ENCODE results near the gene SUPT20HL2. TPM values are rescaled to one million over a fixed set of nuclear protein-coding genes. Genes with fewer than 3 reads are reported as not detected.

The SUPT20HL2 gene
- total and polyA plus RNA-seq, 10 of the 15 experiments (the other 5 are each of a cell fraction or from before 2014, with no cell fraction given) = not detected

- TF ChIP-seq MYC (IDR thresholded peaks at IDR 0.05; ENCODE audit: insufficient read depth, insufficient read length, insufficient replicate concordance, low read length, severe bottlenecking) = no peak
- TF ChIP-seq HSF1 (IDR thresholded peaks at IDR 0.05; ENCODE audit: low read depth, low read length) = no peak
- TF ChIP-seq BHLHE40 (IDR thresholded peaks at IDR 0.05; ENCODE audit: borderline replicate concordance in 1 of 2, low read depth in 2 of 2, low read length in 1 of 2) = no peak
Measured at GRCh38 chrX:24321741-24322395, 8.0 kb upstream of the SUPT20HL2 start (continued).

DNA sequence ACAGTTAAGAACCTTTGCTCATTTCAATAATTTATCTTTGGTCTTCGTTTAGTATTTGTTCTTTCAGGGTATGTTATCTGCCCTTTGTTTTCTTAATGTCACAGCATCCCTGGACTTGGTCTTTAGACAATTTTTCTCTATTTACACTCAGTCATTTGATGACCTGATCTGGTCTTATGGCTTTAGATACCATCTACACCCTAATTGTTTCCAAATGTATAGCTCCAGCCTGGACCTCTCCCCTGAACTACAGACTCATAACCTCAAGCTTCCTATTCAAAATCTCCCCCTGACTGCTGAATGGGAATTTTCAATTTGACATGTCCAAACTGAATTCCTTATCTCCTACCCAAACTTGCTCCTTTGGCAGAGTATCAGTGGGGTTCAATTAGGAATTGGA, 3.7 kb upstream of the SUPT20HL2 start:
- Histone ChIP-seq H3K36me3 (ENCODE audit: control insufficient read depth in 2 of 2, insufficient read depth in 2 of 2, low read length in 1 of 2) (no peaks in the 10 kb centered on the region), H3K4me3 (no peak overlapping the region), H3K9me3 (replicated peaks; ENCODE audit: control insufficient read depth, insufficient read depth, low read length) (no peaks in the 10 kb centered on the region; the same call in 2 of the 3 replicates), H4K20me1 (ENCODE audit: control insufficient read depth, insufficient read depth) (no peaks in the 10 kb centered on the region), H3K4me1 (ENCODE audit: control insufficient read depth, insufficient read depth, low read length) (no peaks in the 10 kb centered on the region), H3K4me2 (ENCODE audit: control insufficient read depth, insufficient read depth) (no peak overlapping the region), H3K79me2 (ENCODE audit: control insufficient read depth, insufficient read depth, low read length) (no peaks in the 10 kb centered on the region), H3K9ac (ENCODE audit: control insufficient read depth, insufficient read depth, low read length) (no peak overlapping the region), H2AFZ (ENCODE audit: control insufficient read depth, low read depth, low read length) (no peak overlapping the region), H3K27me3 (replicated peaks in 1 of 2; ENCODE audit: control insufficient read depth in 2 of 2, insufficient read depth in 2 of 2, low read length in 1 of 2) (no peaks in the 10 kb centered on the region; a peak in 1 of 4 replicates), H3K27ac (ENCODE audit: control insufficient read depth, insufficient read depth) (no peak overlapping the region)
- ChIA-PET POLR2A (interaction anchor here (0.6 kb wide), 1 partner anchor 258 kb away, joined by 3 read pairs; no protein-coding TSS in a partner anchor), SMC1A (ENCODE audit: uncharacterized antibody, unreplicated experiment) (no interaction called here), CTCF (no interaction called here), RAD21 (ENCODE audit: unreplicated experiment) (no interaction called here)
- TF ChIP-seq POU2F2 (IDR thresholded peaks at IDR 0.05; ENCODE audit: borderline replicate concordance, low read depth, low read length) (no peak), NR2F1 (conservative IDR thresholded peaks at IDR 0.05) (no peak), IKZF2 (IDR thresholded peaks at IDR 0.05) (no peak), SMC3 (IDR thresholded peaks at IDR 0.05; ENCODE audit: borderline replicate concordance, low read length) (no peak), IRF3 (IDR thresholded peaks at IDR 0.05) (no peak), MEF2A (IDR thresholded peaks at IDR 0.05; ENCODE audit: insufficient read depth, low read depth, low read length) (no peak), JUND (IDR thresholded peaks at IDR 0.05; ENCODE audit: low read depth, low read length) (no peak), ATF7 (IDR thresholded peaks at IDR 0.05; ENCODE audit: low read depth) (no peak), TAF1 (IDR thresholded peaks at IDR 0.05; ENCODE audit: borderline replicate concordance, low read depth, low read length) (no peak), PRDM15 (CRISPR knock-in tag; IDR thresholded peaks at IDR 0.05) (no peak), NRF1 (conservative IDR thresholded peaks at IDR 0.05; ENCODE audit: low read depth, low read length) (no peak), SREBF2 (IDR thresholded peaks at IDR 0.05; ENCODE audit: low read length) (no peak)
- in situ Hi-C loops (cut with MboI) (no loop called here), intact Hi-C loops (cut with micrococcal nuclease; ENCODE audit: unreplicated experiment) (no loop called here)
- ATAC-seq (no peak), DNase-seq (ENCODE audit: low read depth, low spot score) (no peak), FAIRE-seq (no peak)
- WGBS (ENCODE audit: insufficient coverage, insufficient replicate concordance, low lambda C conversion rate, missing lambda C conversion rate) = 0% methylated on average over 1 of the region's 1 CpG
- BruUV-seq (replicated peaks) = no TSS peak
